Right lobe of liver (tissue), 6 donors: Measurements from ENCODE around the gene NADSYN1. TPM values are rescaled to one million over a fixed set of nuclear protein-coding genes. Genes with fewer than 3 reads are reported as not detected.

Experiments used
- ATAC-seq, 4 donors: fragments of 200-7000 bp; cut with Tn5 transposase; one replicate each; pipeline ENCODE4 v1.9.1; 2020; ENCODE audit warnings: mild to moderate bottlenecking in 4 of 4, moderate library complexity in 4 of 4
- DNase-seq, 3 donors: peaks; one replicate each; pipeline ENCODE4 v3.0.0-alpha.2; 2020
- H3K27ac ChIP-seq, 3 donors: fragments of 200-600 bp; one replicate each; pipeline ENCODE4 v1.8.0; 2022
- H3K27me3 ChIP-seq, 2 donors: fragments of 200-600 bp; one replicate each; pipeline ENCODE4 v1.8.0; 2022
- H3K36me3 ChIP-seq, 4 donors: fragments of 200-600 bp; sonication (generic) in 1 of 4; one replicate each; pipeline versions ENCODE4 v1.5.1 to v1.8.0; 2017 to 2022; ENCODE audit warnings: control low read depth in 1 of 4
- H3K4me1 ChIP-seq, 4 donors: fragments of 200-600 bp; sonication (generic) in 1 of 4; one replicate each; pipeline versions ENCODE4 v1.5.1 to v1.8.0; 2017 to 2022; ENCODE audit warnings: control low read depth in 1 of 4
- H3K4me3 ChIP-seq, 3 donors: fragments of 200-600 bp; one replicate each; pipeline ENCODE4 v1.8.0; 2022
- H3K9me3 ChIP-seq, 4 donors: fragments of 200-600 bp; sonication (generic) in 1 of 4; one replicate each; pipeline versions ENCODE4 v1.5.1 to v1.8.0; 2017 to 2022; ENCODE audit warnings: control low read depth in 1 of 4
- POLR2A ChIP-seq: fragments of 450-650 bp; IDR thresholded peaks from one replicate; pipeline ENCODE4 v1.6.1; 2017; ENCODE audit warnings: antibody characterized with exemption, mild to moderate bottlenecking
- WGBS: methylation state at CpG from one replicate; pipeline ENCODE4 v1.1.6; 2018; ENCODE audit warnings: low coverage, low lambda C conversion rate; ENCODE audit not compliant: insufficient coverage; ENCODE audit errors: missing lambda C conversion rate; 5-methylcytosine and 5-hydroxymethylcytosine counted together
- intact Hi-C, 2 donors: fragments of 100-400 bp; cut with DNase I; formaldehyde crosslinking; loops; one replicate each; pipeline versions ENCODE4 v1.11.2 to v1.14.1; 2022
- total RNA-seq, 6 experiments: library from RNA; depleted of rRNA in 2 of 6; stranded (reverse); fragments of >200 nt in 2 of 6; fragmentation: NEBNext Ultra II Directional in 3 of 6; extraction: Animal tissue kit (Norgen Biotek cat#: 25700) in 3 of 6; gene quantifications; one replicate each; pipeline versions ENCODE4 v1.1.0 to v1.2.4, GENCODE V29; 2016 to 2023
- TF ChIP-seq, protein P1 (sequence below), 4 donors: fragments of 200-600 bp in 3 of 4; fragments of 450-650 bp in 1 of 4; IDR thresholded peaks; one replicate each; pipeline versions ENCODE4 v1.5.1 to v1.8.0; 2016 to 2022; ENCODE audit warnings: antibody characterized with exemption in 4 of 4, mild to moderate bottlenecking in 2 of 4
- donor health status: DM: no; HTN: yes; CAD: no.
- donor health status: DM: no; HTN: no; CAD: no.
- donor health status: DM: no; HTN: no; CAD: no.
- donor health status: DM: no; HTN: yes; CAD: no.
- donor health status: DM: no; HTN: yes; CAD: no.

Gene NADSYN1
- total RNA-seq, 6 experiments from 2014 or later = 26.4 to 54.7 (median 35.4) TPM

DNA sequence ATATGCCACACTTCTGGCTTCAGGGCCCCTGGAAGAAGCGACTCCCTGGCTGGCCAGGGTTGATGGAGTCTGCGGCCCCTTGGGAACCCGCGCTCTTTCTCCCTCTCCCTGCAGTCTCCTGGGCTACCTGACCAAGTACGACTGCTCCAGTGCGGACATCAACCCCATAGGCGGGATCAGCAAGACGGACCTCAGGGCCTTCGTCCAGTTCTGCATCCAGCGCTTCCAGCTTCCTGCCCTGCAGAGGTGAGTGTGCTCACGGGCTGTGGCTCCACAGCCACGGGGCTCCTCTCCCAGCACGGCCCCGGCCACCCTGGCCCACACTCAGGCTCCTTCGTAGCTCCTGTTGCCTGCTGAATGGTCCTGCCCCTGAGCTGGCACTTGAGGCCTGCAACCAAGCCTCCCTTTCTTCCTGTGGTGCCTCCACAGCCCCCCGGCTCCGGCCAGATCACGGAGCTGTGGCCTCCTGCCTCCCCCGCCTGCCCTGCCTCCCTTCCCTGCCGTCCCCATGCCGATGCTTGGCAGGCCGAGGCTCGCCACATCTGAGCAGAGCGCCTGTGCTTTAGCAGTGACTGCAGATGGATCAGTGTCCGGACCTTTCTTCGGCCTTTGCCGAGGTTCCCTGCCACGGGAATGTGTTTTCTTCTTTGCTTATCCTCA, 37.9 kb downstream of the NADSYN1 start:
- intact Hi-C loops = no loop called here
- peaks cover 0 to 24% (median 2%) of the 10 kb centered on the region in 4 donors for H3K36me3 ChIP-seq
- 100% methylated on average over 1 of the region's 28 CpGs for WGBS
- TF ChIP-seq, protein P1, sequence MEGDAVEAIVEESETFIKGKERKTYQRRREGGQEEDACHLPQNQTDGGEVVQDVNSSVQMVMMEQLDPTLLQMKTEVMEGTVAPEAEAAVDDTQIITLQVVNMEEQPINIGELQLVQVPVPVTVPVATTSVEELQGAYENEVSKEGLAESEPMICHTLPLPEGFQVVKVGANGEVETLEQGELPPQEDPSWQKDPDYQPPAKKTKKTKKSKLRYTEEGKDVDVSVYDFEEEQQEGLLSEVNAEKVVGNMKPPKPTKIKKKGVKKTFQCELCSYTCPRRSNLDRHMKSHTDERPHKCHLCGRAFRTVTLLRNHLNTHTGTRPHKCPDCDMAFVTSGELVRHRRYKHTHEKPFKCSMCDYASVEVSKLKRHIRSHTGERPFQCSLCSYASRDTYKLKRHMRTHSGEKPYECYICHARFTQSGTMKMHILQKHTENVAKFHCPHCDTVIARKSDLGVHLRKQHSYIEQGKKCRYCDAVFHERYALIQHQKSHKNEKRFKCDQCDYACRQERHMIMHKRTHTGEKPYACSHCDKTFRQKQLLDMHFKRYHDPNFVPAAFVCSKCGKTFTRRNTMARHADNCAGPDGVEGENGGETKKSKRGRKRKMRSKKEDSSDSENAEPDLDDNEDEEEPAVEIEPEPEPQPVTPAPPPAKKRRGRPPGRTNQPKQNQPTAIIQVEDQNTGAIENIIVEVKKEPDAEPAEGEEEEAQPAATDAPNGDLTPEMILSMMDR (IDR thresholded peaks at IDR 0.05) = no peak
- TF ChIP-seq POLR2A = no peak
- H3K27me3 ChIP-seq = no peaks in the 10 kb centered on the region
- DNase-seq (peak in 2 of 3 donors; percentile 17 to 46), ATAC-seq (no peak)
- H3K9me3 ChIP-seq = no peaks in the 10 kb centered on the region
- H3K27ac ChIP-seq = no peak overlapping the region
- no peak overlapping the region for H3K4me3 ChIP-seq
- H3K4me1 ChIP-seq = no peaks in the 10 kb centered on the region

DNA sequence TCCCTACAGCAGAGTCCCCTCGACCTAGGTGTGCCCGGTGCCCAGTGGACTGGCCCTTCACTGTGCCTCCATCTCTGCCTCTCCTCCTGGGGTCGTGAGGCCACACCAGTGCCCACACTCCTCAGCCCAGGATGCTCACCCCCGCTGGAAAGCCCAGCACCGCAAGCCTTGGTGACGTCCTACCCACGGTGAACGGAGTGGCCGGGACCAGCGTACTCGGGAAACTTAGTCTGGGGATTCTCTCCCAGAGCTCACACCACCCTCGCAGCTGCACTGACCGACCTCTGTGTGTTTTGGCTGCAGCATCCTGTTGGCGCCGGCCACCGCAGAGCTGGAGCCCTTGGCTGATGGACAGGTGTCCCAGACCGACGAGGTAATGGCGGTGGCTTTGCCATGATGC, 38.5 kb downstream of the NADSYN1 start:
- Histone ChIP-seq H3K4me3 (no peak overlapping the region), H3K36me3 (peaks cover 0 to 26% (median 5%) of the 10 kb centered on the region in 4 donors), H3K4me1 (no peaks in the 10 kb centered on the region), H3K9me3 (no peaks in the 10 kb centered on the region), H3K27me3 (no peaks in the 10 kb centered on the region), H3K27ac (no peak overlapping the region)
- DNase-seq = peak in 2 of 3 donors; percentile 22 to 59
- intact Hi-C loops = no loop called here
- TF ChIP-seq POLR2A = no peak
- TF ChIP-seq, protein P1 (IDR thresholded peaks at IDR 0.05) = no peak
- peak in 3 of 4 donors; percentile 9 to 49 (median 22) for ATAC-seq
- no CpG with 5 or more reads among the region's 19 CpGs for WGBS

DNA sequence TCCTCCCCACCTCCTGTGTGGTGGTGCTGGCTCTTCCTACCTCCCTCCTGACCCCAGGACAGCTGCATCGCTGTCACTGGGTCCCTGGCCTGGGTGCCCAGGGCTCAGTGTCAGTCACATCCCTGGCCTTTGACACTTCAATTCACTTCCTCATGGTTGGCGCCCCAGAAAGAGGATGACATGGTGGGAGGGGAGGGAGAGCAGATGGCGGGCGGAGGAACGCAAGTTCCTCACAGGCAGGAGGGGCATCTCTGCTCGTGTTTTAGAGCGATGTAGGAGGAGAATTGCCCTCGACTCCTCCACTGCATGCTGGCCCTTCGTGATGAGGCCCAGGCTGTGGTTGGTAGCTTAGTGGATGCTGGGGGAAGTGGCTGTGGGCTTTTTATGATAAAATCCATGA, 38.9 kb downstream of the NADSYN1 start:
- DNase-seq (no peak), ATAC-seq (no peak)
- Histone ChIP-seq H3K4me3 (no peak overlapping the region), H3K27ac (no peak overlapping the region), H3K4me1 (no peaks in the 10 kb centered on the region), H3K36me3 (peaks cover 0 to 26% (median 7%) of the 10 kb centered on the region in 4 donors), H3K9me3 (no peaks in the 10 kb centered on the region), H3K27me3 (no peaks in the 10 kb centered on the region)
- TF ChIP-seq POLR2A = no peak
- TF ChIP-seq, protein P1 (IDR thresholded peaks at IDR 0.05) = no peak
- 93% methylated on average over 7 of the region's 9 CpGs for WGBS
- intact Hi-C loops = no loop called here

DNA sequence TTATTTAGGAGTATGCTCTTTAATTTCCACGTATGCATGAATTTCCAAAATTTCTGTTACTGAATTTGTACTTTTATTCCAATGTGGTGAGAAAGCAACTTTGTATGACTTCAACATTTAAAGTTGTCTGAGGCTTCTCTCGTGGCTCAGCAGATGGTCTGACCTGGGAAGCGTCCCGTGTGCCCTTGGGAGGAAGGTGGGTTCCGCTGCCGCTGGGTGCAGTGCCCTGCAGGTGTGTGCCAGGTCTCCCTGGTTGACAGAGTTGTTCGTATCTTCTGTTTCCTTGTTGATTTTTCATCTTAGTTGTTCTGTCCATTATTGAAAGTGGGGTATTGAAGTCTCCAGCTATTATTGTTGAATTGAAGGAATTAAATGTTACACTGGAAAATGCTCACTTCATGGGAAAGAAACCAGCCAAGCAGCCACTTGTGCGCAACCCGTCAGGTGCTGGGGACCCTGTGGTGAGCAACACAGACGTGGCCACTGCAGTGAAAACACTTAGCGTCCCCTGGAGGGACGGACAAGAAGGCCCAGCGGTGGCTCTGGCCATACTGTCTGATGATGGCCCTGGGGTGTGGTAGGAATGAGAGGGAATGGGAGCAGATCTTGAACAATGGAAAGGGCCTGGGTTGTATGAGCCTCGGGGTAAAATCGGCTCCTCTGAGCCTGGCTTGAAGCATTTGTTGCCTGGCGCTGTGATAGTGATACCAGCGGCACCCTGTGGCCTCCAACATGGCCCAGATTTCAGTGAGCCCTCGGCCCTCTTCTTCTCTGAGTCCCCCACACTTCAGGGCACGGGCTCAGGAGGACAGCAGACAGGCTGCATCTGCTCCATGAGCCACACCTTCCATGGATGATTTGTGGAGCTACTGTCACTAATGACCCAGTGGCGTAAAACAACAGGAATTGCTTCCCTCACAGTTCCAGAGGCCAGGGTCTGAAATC, 42.6 kb downstream of the NADSYN1 start:
- intact Hi-C loops = no loop called here
- Histone ChIP-seq H3K4me3 (no peak overlapping the region), H3K36me3 (peaks cover 0 to 55% (median 11%) of the 10 kb centered on the region in 4 donors), H3K9me3 (no peaks in the 10 kb centered on the region), H3K27ac (no peak overlapping the region), H3K4me1 (peaks cover 0 to 8% (median 2%) of the 10 kb centered on the region in 4 donors), H3K27me3 (no peaks in the 10 kb centered on the region)
- WGBS = 86% methylated on average over 15 of the region's 20 CpGs
- no peak for ATAC-seq
- TF ChIP-seq POLR2A = no peak
- TF ChIP-seq, protein P1 (IDR thresholded peaks at IDR 0.05) = no peak
- DNase-seq = peak in 1 of 3 donors; percentile 11
